GM12873 (cell line): ENCODE data around the gene RAB17.

ENCODE experiments used
- TF ChIP-seq, protein P1 (sequence below): IDR thresholded peaks from 2 replicates; pipeline ENCODE4 v1.5.1; 2012; ENCODE audit warnings: low read depth, mild to moderate bottlenecking, moderate library complexity, low read length, control low read depth; ENCODE audit not compliant: insufficient read depth; ENCODE audit errors: missing control alignments

RAB17 gene

GRCh38 chr2:237599465-237600110 lies 9.1 kb upstream of the RAB17 start:
- TF ChIP-seq, protein P1, sequence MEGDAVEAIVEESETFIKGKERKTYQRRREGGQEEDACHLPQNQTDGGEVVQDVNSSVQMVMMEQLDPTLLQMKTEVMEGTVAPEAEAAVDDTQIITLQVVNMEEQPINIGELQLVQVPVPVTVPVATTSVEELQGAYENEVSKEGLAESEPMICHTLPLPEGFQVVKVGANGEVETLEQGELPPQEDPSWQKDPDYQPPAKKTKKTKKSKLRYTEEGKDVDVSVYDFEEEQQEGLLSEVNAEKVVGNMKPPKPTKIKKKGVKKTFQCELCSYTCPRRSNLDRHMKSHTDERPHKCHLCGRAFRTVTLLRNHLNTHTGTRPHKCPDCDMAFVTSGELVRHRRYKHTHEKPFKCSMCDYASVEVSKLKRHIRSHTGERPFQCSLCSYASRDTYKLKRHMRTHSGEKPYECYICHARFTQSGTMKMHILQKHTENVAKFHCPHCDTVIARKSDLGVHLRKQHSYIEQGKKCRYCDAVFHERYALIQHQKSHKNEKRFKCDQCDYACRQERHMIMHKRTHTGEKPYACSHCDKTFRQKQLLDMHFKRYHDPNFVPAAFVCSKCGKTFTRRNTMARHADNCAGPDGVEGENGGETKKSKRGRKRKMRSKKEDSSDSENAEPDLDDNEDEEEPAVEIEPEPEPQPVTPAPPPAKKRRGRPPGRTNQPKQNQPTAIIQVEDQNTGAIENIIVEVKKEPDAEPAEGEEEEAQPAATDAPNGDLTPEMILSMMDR, result no peak

- TF ChIP-seq, protein P1, result no peak
These were observed 8.1 kb upstream of the RAB17 start for GRCh38 chr2:237598468-237599208.

DNA sequence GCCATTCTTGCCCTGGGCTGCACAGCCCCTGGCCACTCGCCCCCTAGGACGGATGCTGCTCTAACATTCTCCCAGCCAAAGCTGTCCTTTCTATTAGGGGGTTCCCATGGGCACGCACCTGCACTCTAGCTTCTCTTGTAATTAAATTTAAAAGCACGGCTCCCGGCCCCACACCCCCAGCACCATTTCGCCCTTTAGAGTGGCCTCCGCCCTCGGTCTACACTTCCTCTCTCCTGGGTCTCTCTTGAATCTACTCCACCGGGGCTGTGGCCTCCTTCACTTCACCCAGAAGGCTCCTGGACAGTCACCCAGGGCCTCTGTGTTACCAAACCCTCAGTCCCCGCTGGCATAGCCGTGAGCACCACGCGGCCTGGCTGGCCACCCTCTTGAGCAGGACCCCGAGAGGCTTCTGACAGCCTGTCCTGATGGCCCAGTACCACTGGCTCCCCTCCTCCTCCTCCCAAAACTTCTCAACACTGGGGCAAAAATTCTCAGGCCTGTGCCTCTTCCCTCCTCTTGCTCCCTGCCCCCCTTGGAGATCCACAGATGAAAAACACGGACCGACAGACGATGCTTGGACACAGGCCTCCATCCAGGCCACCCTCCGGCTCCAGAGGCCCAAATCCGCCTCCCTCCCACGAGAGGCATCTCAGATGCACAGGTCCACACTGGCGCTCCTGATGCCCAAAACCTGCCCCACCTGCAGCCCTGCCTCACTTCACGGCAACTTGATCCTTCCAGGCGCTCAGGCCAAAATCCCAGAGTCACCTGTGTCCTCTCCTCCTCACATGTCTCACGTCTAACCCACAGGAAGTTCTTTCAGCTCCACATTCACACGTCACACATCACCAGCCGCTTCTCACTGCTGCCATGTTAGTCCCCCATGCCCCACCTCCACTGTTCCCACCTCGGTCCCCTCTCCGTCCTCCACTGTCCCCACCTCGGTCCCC lies 6.9 kb upstream of the RAB17 start:
- TF ChIP-seq, protein P1, result no peak

DNA sequence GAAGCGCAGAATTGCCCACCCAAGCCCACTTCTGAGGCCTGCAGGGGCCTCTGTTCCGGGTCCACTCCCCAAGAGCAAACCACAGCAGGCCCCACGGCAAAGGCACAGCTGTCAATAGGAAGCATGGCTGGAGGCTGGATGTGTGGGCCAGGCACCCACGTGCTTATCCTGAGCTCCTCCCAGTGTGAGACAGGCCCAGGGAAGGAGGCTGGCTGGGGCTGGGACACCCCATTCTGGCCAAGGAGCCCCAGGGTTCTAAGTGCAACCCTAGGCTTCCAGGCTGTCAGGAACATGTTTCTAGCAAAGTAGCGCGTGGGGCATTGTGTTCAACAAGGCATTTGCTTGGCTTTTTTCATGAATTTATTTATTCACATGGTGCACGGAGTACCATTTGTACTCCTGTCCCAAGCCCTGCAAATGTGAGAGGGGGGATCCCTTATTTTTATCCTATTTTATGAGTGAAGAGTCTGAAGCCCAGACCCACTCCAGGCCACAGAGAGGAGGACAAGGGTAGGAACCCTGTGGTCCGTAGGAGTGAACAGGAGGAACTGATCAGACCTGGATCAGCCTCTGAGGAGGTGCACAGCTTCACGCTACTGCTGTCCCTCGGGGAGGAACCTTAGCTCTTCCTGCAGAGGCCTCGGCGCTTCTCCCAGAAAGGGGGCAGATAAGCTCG lies 6.1 kb upstream of the RAB17 start:
- TF ChIP-seq, protein P1, result no peak

- TF ChIP-seq, protein P1, result no peak
These were observed 4.0 kb upstream of the RAB17 start for GRCh38 chr2:237594514-237594871.

DNA sequence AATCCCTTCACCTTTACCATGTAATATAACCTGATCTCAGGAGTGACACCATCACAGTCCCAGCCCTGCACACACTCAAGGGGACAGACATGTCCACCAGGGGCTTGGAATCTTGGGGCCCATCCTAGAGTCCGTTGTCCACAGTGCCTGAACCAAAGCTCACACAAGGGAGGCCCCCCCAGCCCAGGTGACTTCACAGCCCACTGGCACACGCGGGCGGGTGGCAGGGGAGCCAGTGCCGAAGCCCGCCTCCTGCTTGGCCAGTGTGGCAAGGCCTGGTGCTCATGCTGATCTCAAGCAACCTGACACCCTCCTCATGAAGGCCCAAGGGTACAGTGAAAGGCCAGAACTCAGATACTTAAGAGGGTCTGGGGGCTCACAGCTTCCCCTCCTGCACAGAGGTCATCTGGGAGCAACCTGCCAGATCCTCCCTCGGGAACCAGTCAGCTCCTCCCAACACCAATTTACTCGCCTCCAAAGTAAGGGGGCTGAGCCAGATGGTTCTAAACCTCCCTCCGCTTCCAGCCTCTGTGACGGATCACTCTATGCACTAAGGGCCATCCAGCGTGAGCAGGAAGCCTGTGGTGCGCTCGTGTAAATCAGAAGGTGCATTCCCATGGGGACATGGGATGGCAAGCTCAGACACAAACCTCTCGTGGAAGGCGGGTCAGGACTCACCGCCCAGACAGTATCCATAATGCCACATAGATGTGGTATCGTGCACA lies 3.2 kb upstream of the RAB17 start:
- TF ChIP-seq, protein P1, result no peak
